GM23248 (cell line): ENCODE results near the gene PFKFB4. TPM values are rescaled to one million over a fixed set of nuclear protein-coding genes. Genes with fewer than 3 reads are reported as not detected.

Experiments
- DNase-seq: peaks from one replicate; pipeline ENCODE4 v3.0.0-alpha.2; 2015
- H2AFZ ChIP-seq: fragments of 200-600 bp; sonication (generic); 2 replicates; pipeline ENCODE4 v1.6.1; 2016; ENCODE audit warnings: antibody characterized with exemption
- H3F3A ChIP-seq: fragments of 200-600 bp; sonication (generic); 2 replicates; pipeline ENCODE4 v1.6.1; 2016; ENCODE audit warnings: mild to moderate bottlenecking, antibody characterized with exemption, mixed run types; ENCODE audit not compliant: insufficient read depth
- H3K27ac ChIP-seq: fragments of 200-600 bp; sonication (generic); 2 replicates; pipeline ENCODE4 v1.5.1; 2016; ENCODE audit warnings: mild to moderate bottlenecking
- H3K27me3 ChIP-seq: fragments of 200-600 bp; sonication (generic); replicated peaks from 2 replicates; pipeline ENCODE4 v1.6.1; 2016; ENCODE audit warnings: mild to moderate bottlenecking; ENCODE audit not compliant: insufficient read depth
- H3K36me3 ChIP-seq: fragments of 200-600 bp; sonication (generic); 2 replicates; pipeline ENCODE4 v1.6.1; 2016; ENCODE audit warnings: low read depth, mild to moderate bottlenecking
- H3K4me1 ChIP-seq: fragments of 200-600 bp; sonication (generic); 2 replicates; pipeline ENCODE4 v1.6.1; 2016; ENCODE audit warnings: mild to moderate bottlenecking; ENCODE audit not compliant: insufficient read depth
- H3K4me2 ChIP-seq: fragments of 200-600 bp; sonication (generic); one replicate; pipeline ENCODE4 v1.6.1; 2016; ENCODE audit warnings: mild to moderate bottlenecking; ENCODE audit not compliant: unreplicated experiment
- H3K4me3 ChIP-seq: fragments of 200-600 bp; sonication (generic); 2 replicates; pipeline ENCODE4 v1.5.1; 2016; ENCODE audit warnings: mild to moderate bottlenecking
- H3K79me2 ChIP-seq: fragments of 200-600 bp; sonication (generic); 2 replicates; pipeline ENCODE4 v1.6.1; 2016; ENCODE audit warnings: mild to moderate bottlenecking; ENCODE audit not compliant: insufficient read depth
- H3K9ac ChIP-seq: fragments of 200-600 bp; sonication (generic); 2 replicates; pipeline ENCODE4 v1.6.1; 2016; ENCODE audit warnings: mild to moderate bottlenecking
- H3K9me2 ChIP-seq: fragments of 200-600 bp; sonication (generic); 2 replicates; pipeline ENCODE4 v1.6.1; 2016; ENCODE audit warnings: mixed run types, mild to moderate bottlenecking, moderate library complexity; ENCODE audit not compliant: insufficient read depth
- H3K9me3 ChIP-seq: fragments of 200-600 bp; sonication (generic); one replicate; pipeline ENCODE4 v1.6.1; 2017; ENCODE audit warnings: low read depth
- H4K20me1 ChIP-seq: fragments of 200-600 bp; sonication (generic); 2 replicates; pipeline ENCODE4 v1.6.0; 2016; ENCODE audit not compliant: insufficient read depth
- EZH2 ChIP-seq: fragments of 200-600 bp; sonication (generic); IDR thresholded peaks from 2 replicates; pipeline ENCODE4 v1.6.1; 2018; ENCODE audit warnings: antibody characterized with exemption, mild to moderate bottlenecking; ENCODE audit not compliant: insufficient read depth, poor library complexity, severe bottlenecking
- EZH2phosphoT487 ChIP-seq: fragments of 200-600 bp; sonication (generic); IDR thresholded peaks from 2 replicates; pipeline ENCODE4 v1.6.1; 2018; ENCODE audit warnings: antibody characterized with exemption, moderate library complexity, mild to moderate bottlenecking, low read depth; ENCODE audit not compliant: insufficient read depth
- WGBS, 2 experiments: methylation state at CpG; one replicate each; pipeline ENCODE4 v1.1.6; 2015 to 2017; ENCODE audit warnings: low lambda C conversion rate in 2 of 2, low coverage in 1 of 2; ENCODE audit errors: missing lambda C conversion rate in 2 of 2; 5-methylcytosine and 5-hydroxymethylcytosine counted together
- in situ Hi-C: fragments of 300-500 bp; cut with MboI; formaldehyde crosslinking; loops from 2 replicates; pipeline ENCODE4 v1.15.0; 2020
- polyA plus RNA-seq: library from polyadenylated mRNA; unstranded; fragments of >200 nt; fragmentation: Nextera tagmentation; extraction: Ambion mirVana; gene quantifications from 2 replicates; pipeline ENCODE4 v1.2.1, GENCODE V29; 2016
- total RNA-seq: library from RNA; depleted of rRNA; stranded (reverse); fragments of >200 nt; shearing (Covaris generic); gene quantifications from 2 replicates; pipeline ENCODE4 v1.2.3, GENCODE V29; 2014

The PFKFB4 gene
- total and polyA plus RNA-seq, 2 experiments from 2014 or later: 10.1 to 15.3 TPM

DNA sequence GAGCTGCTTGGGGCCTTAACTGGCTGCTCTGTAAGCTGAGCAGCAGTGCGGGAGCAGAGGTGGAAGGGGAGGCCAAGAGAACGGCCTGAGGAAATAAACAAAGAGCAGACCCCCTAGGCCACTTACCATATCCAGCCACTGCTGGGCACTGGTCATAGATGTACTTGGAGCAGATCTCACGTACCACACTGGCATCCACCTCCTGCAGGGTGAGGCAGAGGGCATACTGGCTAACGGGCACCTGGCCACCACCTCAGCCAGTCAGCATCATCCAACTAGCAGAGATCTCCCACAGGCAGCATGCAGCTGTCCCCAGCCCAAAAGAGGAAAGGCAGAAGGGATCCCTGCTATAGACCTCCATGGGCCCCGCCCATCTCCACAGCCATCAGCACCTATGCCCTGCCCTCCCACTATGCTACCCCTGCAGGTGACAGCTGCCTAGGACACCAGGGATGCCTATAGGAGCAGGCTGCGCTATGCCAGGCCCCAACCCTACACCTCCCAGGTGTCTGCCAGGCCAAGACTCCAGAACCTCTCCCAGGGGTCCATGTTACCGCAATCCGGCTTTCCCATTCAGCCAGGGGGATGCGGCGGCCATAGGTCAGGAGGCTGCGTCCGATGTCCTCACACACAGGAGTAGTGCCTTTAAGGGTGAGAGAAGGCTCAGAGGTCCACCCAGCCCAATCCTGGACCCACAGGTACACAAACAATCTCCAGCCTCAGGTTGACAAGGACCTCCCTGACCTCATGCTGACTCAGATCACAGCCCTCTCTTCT is 43.1 kb upstream of the PFKFB4 start:
- H3K9ac ChIP-seq: peak overlapping the region; percentile 62; the same call in 1 of the 2 replicates
- H3K27ac ChIP-seq: peak overlapping the region; percentile 90
- no peaks in the 10 kb centered on the region for H4K20me1 ChIP-seq
- WGBS, 2 experiments: 97 to 98% methylated on average over 12 of the region's 12 CpGs
- peaks cover 45% of the 10 kb centered on the region for H3F3A ChIP-seq
- TF ChIP-seq EZH2phosphoT487 (no peak), EZH2 (no peak)
- H3K36me3 ChIP-seq: peaks cover 18% of the 10 kb centered on the region; the same call in 1 of the 2 replicates
- peak overlapping the region; percentile 26; the same call in 1 of the 2 replicates for H3K4me3 ChIP-seq
- H3K4me1 ChIP-seq: peaks cover 44% of the 10 kb centered on the region
- H3K79me2 ChIP-seq: peaks cover 1% of the 10 kb centered on the region; the same call in 1 of the 2 replicates
- H3K9me2 ChIP-seq: no peaks in the 10 kb centered on the region
- no peaks in the 10 kb centered on the region for H3K9me3 ChIP-seq
- peak overlapping the region; percentile 66 for H3K4me2 ChIP-seq
- no peak for DNase-seq
- H2AFZ ChIP-seq: no peak overlapping the region
- in situ Hi-C loops: no loop called here
- H3K27me3 ChIP-seq: no peaks in the 10 kb centered on the region

DNA sequence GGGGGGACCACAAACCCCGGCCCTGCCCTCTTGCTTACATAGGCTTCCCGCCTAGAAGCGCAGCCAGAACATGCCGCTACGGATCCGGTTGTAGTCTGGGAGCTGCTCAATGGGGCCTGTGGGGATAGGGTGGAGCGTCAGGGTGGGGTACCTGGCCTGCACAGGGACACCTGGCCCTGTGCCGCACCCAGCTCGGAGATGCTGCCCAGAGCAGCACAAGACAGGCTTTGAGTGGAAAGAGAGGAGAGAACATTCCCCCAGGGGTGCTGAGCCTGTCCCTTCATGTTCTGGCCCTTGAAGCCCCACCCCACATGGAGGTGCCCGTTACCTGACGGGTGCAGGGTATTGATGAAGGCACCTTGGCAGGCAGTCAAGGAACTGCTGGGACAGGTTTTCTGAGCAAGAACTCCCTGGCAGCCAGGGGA is 42.5 kb upstream of the PFKFB4 start:
- H3K36me3 ChIP-seq: peaks cover 17% of the 10 kb centered on the region; the same call in 1 of the 2 replicates
- peaks cover 7% of the 10 kb centered on the region; the same call in 1 of the 2 replicates for H3K79me2 ChIP-seq
- H3K9me2 ChIP-seq: no peaks in the 10 kb centered on the region
- DNase-seq: no peak
- peak overlapping the region; percentile 66 for H3K4me2 ChIP-seq
- H3K9me3 ChIP-seq: no peaks in the 10 kb centered on the region
- in situ Hi-C loops: no loop called here
- no peak overlapping the region for H2AFZ ChIP-seq
- no peak for TF ChIP-seq EZH2
- no peak for TF ChIP-seq EZH2phosphoT487
- H3K9ac ChIP-seq: peak overlapping the region; percentile 62
- H4K20me1 ChIP-seq: no peaks in the 10 kb centered on the region
- WGBS, 2 experiments: 51 to 61% methylated on average over 11 of the region's 11 CpGs
- H3K4me3 ChIP-seq: peak overlapping the region; percentile 26; the same call in 1 of the 2 replicates
- peak overlapping the region; percentile 90 for H3K27ac ChIP-seq
- peaks cover 45% of the 10 kb centered on the region for H3F3A ChIP-seq
- peaks cover 50% of the 10 kb centered on the region for H3K4me1 ChIP-seq
- H3K27me3 ChIP-seq: no peaks in the 10 kb centered on the region

DNA sequence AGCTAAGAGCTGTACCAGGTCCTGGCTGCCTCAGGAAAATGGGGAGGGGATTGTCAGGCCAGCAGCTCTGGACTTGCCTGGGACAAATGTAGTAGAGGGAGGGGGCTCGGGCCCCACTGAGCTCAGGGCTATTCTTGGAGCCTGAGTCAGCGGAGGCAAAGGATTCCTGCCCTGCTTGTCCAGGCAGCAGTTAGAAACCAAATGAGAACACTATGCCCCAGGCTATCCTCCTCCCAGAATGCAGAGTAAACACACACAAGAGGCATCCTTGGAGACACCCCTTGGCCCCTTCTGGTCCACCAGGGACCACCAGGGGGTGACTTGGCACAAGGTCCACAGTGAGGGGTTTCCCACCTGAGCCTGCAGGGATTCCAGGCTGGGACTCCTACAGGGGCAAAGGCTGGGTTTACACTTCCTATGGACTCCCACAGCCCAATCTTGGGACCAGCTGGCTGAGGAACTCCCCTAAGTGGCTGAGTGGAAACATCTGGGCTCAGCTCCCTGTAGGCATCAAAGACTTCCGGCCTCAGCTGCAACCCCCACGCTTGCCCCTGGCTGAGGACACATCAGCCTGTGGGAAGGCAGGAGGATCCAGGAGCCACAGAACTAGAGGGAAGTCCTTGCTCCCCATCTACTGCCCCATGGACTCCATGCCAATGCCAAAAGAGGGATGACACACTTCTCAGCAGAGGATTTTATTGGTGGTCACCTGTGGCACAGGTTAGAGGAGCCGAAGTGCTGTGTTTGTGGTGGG is 41.9 kb upstream of the PFKFB4 start:
- H3K9me3 ChIP-seq: no peaks in the 10 kb centered on the region
- no peak for TF ChIP-seq EZH2
- no peak for TF ChIP-seq EZH2phosphoT487
- H3K9ac ChIP-seq: peak overlapping the region; percentile 62
- H3K27ac ChIP-seq: peak overlapping the region; percentile 90
- no peaks in the 10 kb centered on the region for H3K9me2 ChIP-seq
- peaks cover 52% of the 10 kb centered on the region for H3K4me1 ChIP-seq
- H3K36me3 ChIP-seq: peaks cover 17% of the 10 kb centered on the region; the same call in 1 of the 2 replicates
- H2AFZ ChIP-seq: no peak overlapping the region
- WGBS, 2 experiments: 4 to 6% methylated on average over 5 of the region's 5 CpGs
- peaks cover 42% of the 10 kb centered on the region for H3F3A ChIP-seq
- H3K79me2 ChIP-seq: peaks cover 7% of the 10 kb centered on the region; the same call in 1 of the 2 replicates
- H3K4me2 ChIP-seq: peak overlapping the region; percentile 66
- peak overlapping the region; percentile 26; the same call in 1 of the 2 replicates for H3K4me3 ChIP-seq
- peak; percentile 96 for DNase-seq
- in situ Hi-C loops: no loop called here
- H3K27me3 ChIP-seq: no peaks in the 10 kb centered on the region
- H4K20me1 ChIP-seq: no peaks in the 10 kb centered on the region

DNA sequence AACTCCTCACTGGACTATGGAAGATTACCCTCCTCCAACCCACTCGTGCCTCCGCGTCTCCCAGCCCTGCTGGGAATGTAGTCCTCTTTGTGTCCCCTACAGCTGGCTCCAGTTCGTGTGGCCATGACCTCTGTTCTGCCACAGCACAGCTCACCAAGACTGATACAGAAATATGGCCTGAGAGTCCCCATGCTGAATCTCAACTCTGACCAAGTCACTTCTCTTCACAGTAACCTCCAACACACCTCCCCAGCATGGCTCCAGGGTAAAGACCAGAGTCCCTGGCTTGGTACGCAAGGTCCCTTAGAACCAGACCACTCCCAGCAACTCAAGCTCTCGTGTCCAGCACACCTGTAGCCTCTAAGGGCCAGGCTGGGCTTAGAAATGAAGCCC is 40.8 kb upstream of the PFKFB4 start:
- H3K9me3 ChIP-seq: no peaks in the 10 kb centered on the region
- DNase-seq: no peak
- TF ChIP-seq EZH2phosphoT487 (no peak), EZH2 (no peak)
- H3K9ac ChIP-seq: peak overlapping the region; percentile 62
- WGBS, 2 experiments: 90 to 92% methylated on average over 6 of the region's 6 CpGs
- no peak overlapping the region for H2AFZ ChIP-seq
- peaks cover 42% of the 10 kb centered on the region for H3F3A ChIP-seq
- no peak overlapping the region for H3K4me3 ChIP-seq
- H4K20me1 ChIP-seq: no peaks in the 10 kb centered on the region
- no peaks in the 10 kb centered on the region for H3K9me2 ChIP-seq
- peak overlapping the region; percentile 90 for H3K27ac ChIP-seq
- peak overlapping the region; percentile 66 for H3K4me2 ChIP-seq
- peaks cover 17% of the 10 kb centered on the region; the same call in 1 of the 2 replicates for H3K36me3 ChIP-seq
- in situ Hi-C loops: no loop called here
- H3K27me3 ChIP-seq: no peaks in the 10 kb centered on the region
- H3K79me2 ChIP-seq: peaks cover 7% of the 10 kb centered on the region; the same call in 1 of the 2 replicates
- peaks cover 52% of the 10 kb centered on the region for H3K4me1 ChIP-seq
